ENCODE measurements around the gene CRADD. TPM values are rescaled to one million over a fixed set of nuclear protein-coding genes. Genes with fewer than 3 reads are reported as not detected.

Gene CRADD
- total RNA-seq, 1 donor from 2014 or later = 41.2 TPM

DNA sequence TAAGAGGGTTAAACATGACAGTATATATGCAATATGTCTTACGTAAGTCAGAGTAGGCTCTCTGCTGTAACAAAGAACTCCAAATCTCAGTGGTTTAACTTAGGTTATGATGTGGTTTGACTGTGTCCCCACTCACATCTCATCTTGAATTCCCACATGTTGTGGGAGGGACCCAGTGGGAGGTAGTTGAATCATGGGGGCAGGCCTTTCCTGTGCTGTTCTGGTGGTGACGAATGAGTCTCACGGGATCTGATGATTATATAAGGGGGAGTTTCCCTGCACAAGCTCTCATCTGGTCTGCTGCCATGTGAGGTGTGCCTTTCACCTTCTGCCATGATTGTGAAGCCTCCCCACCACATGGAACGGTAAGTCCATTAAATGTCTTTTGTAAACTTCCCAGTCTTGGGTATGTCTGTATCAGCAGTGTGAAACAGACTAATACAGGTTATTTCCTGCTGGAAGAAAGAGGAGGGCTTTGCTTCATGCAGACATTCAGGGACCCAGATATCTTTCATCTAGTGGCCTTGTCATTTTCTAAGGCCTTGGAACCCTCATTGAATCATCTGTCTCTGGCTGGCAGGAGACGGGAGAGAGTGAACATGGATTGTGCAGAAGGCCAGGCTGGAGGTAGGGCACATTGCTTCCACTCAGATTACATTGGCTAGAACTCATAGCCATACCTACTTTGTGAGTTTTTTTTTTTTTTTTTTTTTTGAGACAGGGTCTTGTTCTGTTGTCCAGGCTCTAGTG, 96.1 kb downstream of the CRADD start:
- H3K9ac ChIP-seq = no peak overlapping the region
- DNase-seq (ENCODE audit: low spot score) = no peak
- Mint-ChIP-seq H3K27ac (no peak overlapping the region), H3K9me3 (no peaks in the 10 kb centered on the region), H3K4me3 (no peak overlapping the region), H3K4me1 (peaks cover 12% of the 10 kb centered on the region), H3K27me3 (ENCODE audit: insufficient read depth, low read depth) (no peaks in the 10 kb centered on the region), H3K36me3 (no peaks in the 10 kb centered on the region)
- H3K4me1 ChIP-seq = peaks cover 12% of the 10 kb centered on the region
- H3K4me2 ChIP-seq = no peak overlapping the region
- TF ChIP-seq, protein P1, sequence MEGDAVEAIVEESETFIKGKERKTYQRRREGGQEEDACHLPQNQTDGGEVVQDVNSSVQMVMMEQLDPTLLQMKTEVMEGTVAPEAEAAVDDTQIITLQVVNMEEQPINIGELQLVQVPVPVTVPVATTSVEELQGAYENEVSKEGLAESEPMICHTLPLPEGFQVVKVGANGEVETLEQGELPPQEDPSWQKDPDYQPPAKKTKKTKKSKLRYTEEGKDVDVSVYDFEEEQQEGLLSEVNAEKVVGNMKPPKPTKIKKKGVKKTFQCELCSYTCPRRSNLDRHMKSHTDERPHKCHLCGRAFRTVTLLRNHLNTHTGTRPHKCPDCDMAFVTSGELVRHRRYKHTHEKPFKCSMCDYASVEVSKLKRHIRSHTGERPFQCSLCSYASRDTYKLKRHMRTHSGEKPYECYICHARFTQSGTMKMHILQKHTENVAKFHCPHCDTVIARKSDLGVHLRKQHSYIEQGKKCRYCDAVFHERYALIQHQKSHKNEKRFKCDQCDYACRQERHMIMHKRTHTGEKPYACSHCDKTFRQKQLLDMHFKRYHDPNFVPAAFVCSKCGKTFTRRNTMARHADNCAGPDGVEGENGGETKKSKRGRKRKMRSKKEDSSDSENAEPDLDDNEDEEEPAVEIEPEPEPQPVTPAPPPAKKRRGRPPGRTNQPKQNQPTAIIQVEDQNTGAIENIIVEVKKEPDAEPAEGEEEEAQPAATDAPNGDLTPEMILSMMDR (IDR thresholded peaks at IDR 0.05) = no peak
- no peak for TF ChIP-seq EZH2 (IDR thresholded peaks at IDR 0.05)
- no peak for TF ChIP-seq EZH2phosphoT487 (IDR thresholded peaks at IDR 0.05)
- H3K79me2 ChIP-seq (ENCODE audit: low read depth) = no peaks in the 10 kb centered on the region
- no peaks in the 10 kb centered on the region for H3K36me3 ChIP-seq
- no peaks in the 10 kb centered on the region for H3K9me3 ChIP-seq (ENCODE audit: low read depth)
- H3F3A ChIP-seq (ENCODE audit: low read depth) = no peaks in the 10 kb centered on the region
- H4K20me1 ChIP-seq (ENCODE audit: low read depth) = no peaks in the 10 kb centered on the region
- H2AFZ ChIP-seq (replicated peaks) = no peak overlapping the region
- no peak overlapping the region for H3K27ac ChIP-seq
- H3K4me3 ChIP-seq = no peak overlapping the region
- no peaks in the 10 kb centered on the region for H3K27me3 ChIP-seq

DNA sequence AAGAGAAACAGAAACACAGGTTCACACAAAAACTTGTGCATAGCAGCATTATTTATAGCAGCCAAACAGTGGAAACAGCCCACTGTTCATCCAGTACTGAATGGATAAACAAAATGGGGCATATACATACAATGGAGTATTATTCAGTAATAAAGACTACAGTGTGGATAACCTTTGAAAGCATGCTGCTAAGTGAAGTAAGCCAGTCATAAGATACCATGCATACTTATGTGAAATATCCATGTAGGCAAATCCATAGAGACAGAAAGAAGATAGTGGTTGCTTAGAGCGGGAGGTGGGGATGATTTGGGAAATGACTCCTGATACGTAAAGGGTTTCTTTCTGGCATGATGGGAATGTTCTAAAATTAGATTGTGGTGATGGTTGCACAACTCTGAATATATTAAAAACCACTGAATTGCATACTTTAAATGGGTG, 99.4 kb downstream of the CRADD start:
- no peak overlapping the region for H3K27ac Mint-ChIP-seq
- Histone ChIP-seq H3K9ac (no peak overlapping the region), H4K20me1 (ENCODE audit: low read depth) (no peaks in the 10 kb centered on the region), H2AFZ (replicated peaks) (no peak overlapping the region), H3F3A (ENCODE audit: low read depth) (no peaks in the 10 kb centered on the region), H3K79me2 (ENCODE audit: low read depth) (no peaks in the 10 kb centered on the region), H3K4me1 (peaks cover 12% of the 10 kb centered on the region), H3K9me3 (ENCODE audit: low read depth) (no peaks in the 10 kb centered on the region), H3K36me3 (no peaks in the 10 kb centered on the region), H3K27me3 (no peaks in the 10 kb centered on the region), H3K4me2 (no peak overlapping the region), H3K27ac (no peak overlapping the region), H3K4me3 (no peak overlapping the region)
- H3K36me3 Mint-ChIP-seq = no peaks in the 10 kb centered on the region
- no peaks in the 10 kb centered on the region for H3K9me3 Mint-ChIP-seq
- H3K4me1 Mint-ChIP-seq = peaks cover 12% of the 10 kb centered on the region
- no peaks in the 10 kb centered on the region for H3K27me3 Mint-ChIP-seq (ENCODE audit: insufficient read depth, low read depth)
- no peak overlapping the region for H3K4me3 Mint-ChIP-seq
- TF ChIP-seq EZH2phosphoT487 (IDR thresholded peaks at IDR 0.05) (no peak), EZH2 (IDR thresholded peaks at IDR 0.05) (no peak)
- TF ChIP-seq, protein P1 (IDR thresholded peaks at IDR 0.05) = no peak
- DNase-seq (ENCODE audit: low spot score) = no peak

DNA sequence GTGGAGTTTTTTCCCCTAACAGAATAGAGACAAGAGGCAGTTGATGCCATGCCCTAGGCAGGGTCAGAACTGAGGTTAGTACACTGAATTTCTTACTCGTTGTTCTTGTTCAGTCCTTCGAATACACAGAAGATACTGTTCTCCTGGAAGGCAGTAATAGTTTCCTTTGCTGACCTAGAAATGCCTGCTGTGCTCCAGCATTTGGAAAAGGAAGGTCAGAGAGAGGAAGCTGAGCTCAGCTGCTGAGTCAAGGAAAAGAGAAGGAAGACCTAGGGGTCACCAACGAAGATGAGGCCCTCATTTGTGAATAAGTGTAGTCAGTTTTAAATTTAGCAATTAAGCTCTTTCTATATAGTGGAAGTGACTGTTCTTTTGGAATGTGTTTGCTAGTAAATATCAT, 100.1 kb downstream of the CRADD start:
- no peaks in the 10 kb centered on the region for H3K27me3 ChIP-seq
- no peaks in the 10 kb centered on the region for H3K36me3 ChIP-seq
- peaks cover 12% of the 10 kb centered on the region for H3K4me1 Mint-ChIP-seq
- no peaks in the 10 kb centered on the region for H3F3A ChIP-seq (ENCODE audit: low read depth)
- no peak overlapping the region for H3K4me3 Mint-ChIP-seq
- H3K4me2 ChIP-seq = no peak overlapping the region
- no peak overlapping the region for H3K9ac ChIP-seq
- peak overlapping the region; percentile 81 for H3K27ac Mint-ChIP-seq
- H3K9me3 Mint-ChIP-seq = no peaks in the 10 kb centered on the region
- H3K27me3 Mint-ChIP-seq (ENCODE audit: insufficient read depth, low read depth) = no peaks in the 10 kb centered on the region
- TF ChIP-seq EZH2phosphoT487 (IDR thresholded peaks at IDR 0.05) = no peak
- TF ChIP-seq, protein P1 (IDR thresholded peaks at IDR 0.05) = no peak
- no peak for TF ChIP-seq EZH2 (IDR thresholded peaks at IDR 0.05)
- H3K79me2 ChIP-seq (ENCODE audit: low read depth) = no peaks in the 10 kb centered on the region
- H4K20me1 ChIP-seq (ENCODE audit: low read depth) = no peaks in the 10 kb centered on the region
- no peak overlapping the region for H2AFZ ChIP-seq (replicated peaks)
- DNase-seq (ENCODE audit: low spot score) = no peak
- no peaks in the 10 kb centered on the region for H3K9me3 ChIP-seq (ENCODE audit: low read depth)
- no peaks in the 10 kb centered on the region for H3K36me3 Mint-ChIP-seq
- no peak overlapping the region for H3K4me3 ChIP-seq
- H3K27ac ChIP-seq = no peak overlapping the region
- peaks cover 7% of the 10 kb centered on the region for H3K4me1 ChIP-seq
